ENCODE measurements around the gene SLC45A3. TPM values are rescaled to one million over a fixed set of nuclear protein-coding genes. Genes with fewer than 3 reads are reported as not detected.
"Not testable (repeated sequence)": the region's sequence is repeated elsewhere in the genome, so short reads cannot be mapped to it uniquely, and the experiment has no call there.

SLC45A3 gene
- total RNA-seq (2014; rRNA removed; shearing (Covaris generic); ENCODE audit: low replicate concordance), result 1.7 and 3.2 TPM in 2 replicates

- peak; percentile 26 for DNase-seq
- peaks cover 4% of the 10 kb centered on the region; the same call in 1 of the 2 replicates for H3K27me3 ChIP-seq
- H3K4me3 ChIP-seq, result peak within 1 kb of the TSS; percentile 57
- no peaks in the 10 kb centered on the region for H3K9me3 ChIP-seq
- no peaks in the 10 kb centered on the region for H3K36me3 ChIP-seq
Observed at GRCh38 chr1:205680073-205680851, at the start of gene SLC45A3. Gene SLC45A3, minus strand, starts transcription at chr1:205680509. Its CDS starts 15,853 bp downstream, at chr1:205664656.

- no peaks in the 10 kb centered on the region for H3K27me3 ChIP-seq
- no peaks in the 10 kb centered on the region for H3K9me3 ChIP-seq
- no peak overlapping the region for H3K4me3 ChIP-seq
- DNase-seq, result no peak
- H3K36me3 ChIP-seq, result peaks cover 90% of the 10 kb centered on the region
Observed at GRCh38 chr1:205726619-205727125, 46.4 kb upstream of the SLC45A3 start.

- no peaks in the 10 kb centered on the region for H3K9me3 ChIP-seq
- H3K27me3 ChIP-seq, result no peaks in the 10 kb centered on the region
- H3K4me3 ChIP-seq, result no peak overlapping the region
- DNase-seq, result no peak
- peaks cover 90% of the 10 kb centered on the region for H3K36me3 ChIP-seq
Observed at GRCh38 chr1:205725514-205725913, 45.2 kb upstream of the SLC45A3 start.

GRCh38 chr1:205720740-205721139, 40.4 kb upstream of the SLC45A3 start:
- not testable (repeated sequence) for H3K4me3 ChIP-seq, H3K9me3 ChIP-seq, H3K27me3 ChIP-seq, DNase-seq
- H3K36me3 ChIP-seq, result peaks cover 96% of the 10 kb centered on the region

- Histone ChIP-seq H3K36me3 (peaks cover 95% of the 10 kb centered on the region), H3K9me3 (no peaks in the 10 kb centered on the region), H3K4me3 (no peak overlapping the region), H3K27me3 (no peaks in the 10 kb centered on the region)
- no peak for DNase-seq
Observed at GRCh38 chr1:205719762-205720161, 39.5 kb upstream of the SLC45A3 start.

GRCh38 chr1:205719015-205719414, 38.7 kb upstream of the SLC45A3 start:
- Histone ChIP-seq H3K27me3 (no peaks in the 10 kb centered on the region), H3K4me3 (no peak overlapping the region), H3K36me3 (peaks cover 95% of the 10 kb centered on the region), H3K9me3 (no peaks in the 10 kb centered on the region)
- no peak for DNase-seq

GRCh38 chr1:205716371-205717132, 36.2 kb upstream of the SLC45A3 start:
- Histone ChIP-seq H3K27me3 (no peaks in the 10 kb centered on the region), H3K36me3 (peaks cover 88% of the 10 kb centered on the region), H3K4me3 (no peak overlapping the region), H3K9me3 (no peaks in the 10 kb centered on the region)
- no peak for DNase-seq

GRCh38 chr1:205715628-205716027, 35.3 kb upstream of the SLC45A3 start:
- Histone ChIP-seq H3K4me3 (no peak overlapping the region), H3K36me3 (peaks cover 88% of the 10 kb centered on the region), H3K9me3 (no peaks in the 10 kb centered on the region), H3K27me3 (no peaks in the 10 kb centered on the region)
- DNase-seq, result no peak

GRCh38 chr1:205714906-205715246, 34.6 kb upstream of the SLC45A3 start:
- Histone ChIP-seq H3K36me3 (peaks cover 88% of the 10 kb centered on the region), H3K9me3 (no peaks in the 10 kb centered on the region), H3K4me3 (no peak overlapping the region), H3K27me3 (no peaks in the 10 kb centered on the region)
- no peak for DNase-seq

- Histone ChIP-seq H3K27me3 (no peaks in the 10 kb centered on the region), H3K4me3 (no peak overlapping the region), H3K36me3 (peaks cover 88% of the 10 kb centered on the region), H3K9me3 (no peaks in the 10 kb centered on the region)
- no peak for DNase-seq
Observed at GRCh38 chr1:205714190-205714905, 34.0 kb upstream of the SLC45A3 start.

- peak; percentile 27 for DNase-seq
- Histone ChIP-seq H3K27me3 (no peaks in the 10 kb centered on the region), H3K4me3 (no peak overlapping the region), H3K36me3 (peaks cover 84% of the 10 kb centered on the region), H3K9me3 (no peaks in the 10 kb centered on the region)
Observed at GRCh38 chr1:205711105-205712048, 31.1 kb upstream of the SLC45A3 start.

GRCh38 chr1:205710201-205711062, 30.1 kb upstream of the SLC45A3 start:
- Histone ChIP-seq H3K27me3 (no peaks in the 10 kb centered on the region), H3K4me3 (no peak overlapping the region), H3K9me3 (no peaks in the 10 kb centered on the region), H3K36me3 (peaks cover 75% of the 10 kb centered on the region)
- DNase-seq, result no peak

GRCh38 chr1:205709640-205710039, 29.3 kb upstream of the SLC45A3 start:
- Histone ChIP-seq H3K9me3 (no peaks in the 10 kb centered on the region), H3K36me3 (peaks cover 74% of the 10 kb centered on the region), H3K4me3 (no peak overlapping the region), H3K27me3 (no peaks in the 10 kb centered on the region)
- no peak for DNase-seq

- Histone ChIP-seq H3K9me3 (no peaks in the 10 kb centered on the region), H3K27me3 (no peaks in the 10 kb centered on the region), H3K4me3 (no peak overlapping the region), H3K36me3 (peaks cover 69% of the 10 kb centered on the region)
- no peak for DNase-seq
Observed at GRCh38 chr1:205709059-205709398, 28.7 kb upstream of the SLC45A3 start.
